GF-D8 (cell line): Measurements from ENCODE around the gene ZSCAN29.

ENCODE experiments used
- DNase-seq: peaks from one replicate; lab custom pipeline; 2025; lab: John Stamatoyannopoulos, UW

Gene ZSCAN29

GRCh38 chr15:43347114-43347513 lies 23.7 kb downstream of the ZSCAN29 start:
- no peak for DNase-seq

GRCh38 chr15:43346305-43346704 lies 24.5 kb downstream of the ZSCAN29 start:
- peak; percentile 4 for DNase-seq

GRCh38 chr15:43330780-43331087 lies 40.1 kb downstream of the ZSCAN29 start:
- DNase-seq: no peak

- peak; percentile 10 for DNase-seq
Measured at GRCh38 chr15:43329960-43330779, 40.7 kb downstream of the ZSCAN29 start, which contains the start of gene LCMT2. TSS of gene LCMT2 (minus strand) at chr15:43330573. CDS start at chr15:43330489, 84 bp downstream.

- DNase-seq: no peak
Measured at GRCh38 chr15:43329217-43329959, 41.5 kb downstream of the ZSCAN29 start.

GRCh38 chr15:43325039-43325684 lies 45.7 kb downstream of the ZSCAN29 start:
- DNase-seq: no peak

- no peak for DNase-seq
Measured at GRCh38 chr15:43318990-43319771, 51.7 kb downstream of the ZSCAN29 start.

- DNase-seq: no peak
Measured at GRCh38 chr15:43317566-43318184, 53.2 kb downstream of the ZSCAN29 start.

- DNase-seq: no peak
Measured at GRCh38 chr15:43316971-43317346, 53.9 kb downstream of the ZSCAN29 start.

- no peak for DNase-seq
Measured at GRCh38 chr15:43316016-43316970, 54.5 kb downstream of the ZSCAN29 start.

GRCh38 chr15:43314171-43314570 lies 56.7 kb downstream of the ZSCAN29 start:
- no peak for DNase-seq

GRCh38 chr15:43312378-43312777 lies 58.5 kb downstream of the ZSCAN29 start:
- no peak for DNase-seq
